ENCODE results near the gene CAMTA1. TPM values are rescaled to one million over a fixed set of nuclear protein-coding genes. Genes with fewer than 3 reads are reported as not detected.

CAMTA1 gene
- polyA plus RNA-seq, 1 of the 3 experiments (the other 2 are of a cell fraction): 63.1 TPM

- WGBS (ENCODE audit: low lambda C conversion rate): 97% methylated on average over 6 of the region's 6 CpGs
- Histone ChIP-seq H3K36me3 (replicated peaks in 1 of 2; ENCODE audit: control insufficient read depth in 1 of 2, insufficient read depth in 2 of 2, low read length in 1 of 2) (no peaks in the 10 kb centered on the region), H3K9me2 (no peaks in the 10 kb centered on the region), H3K9ac (no peak overlapping the region), H3K79me2 (ENCODE audit: insufficient read depth) (no peaks in the 10 kb centered on the region), H3K4me3 (ENCODE audit: low read depth in 2 of 2, low read length in 1 of 2) (no peak overlapping the region), H4K20me1 (ENCODE audit: insufficient read depth) (no peaks in the 10 kb centered on the region), H3K27ac (ENCODE audit: low read depth in 2 of 2, low read length in 1 of 2) (no peak overlapping the region), H3K4me2 (no peak overlapping the region), H3K4me1 (ENCODE audit: control insufficient read depth in 1 of 2, insufficient read depth in 2 of 2, low read depth in 1 of 2, low read length in 1 of 2) (peaks cover 0 to 15% of the 10 kb centered on the region in 2 experiments; a peak in 1 of 4 replicates), H2AFZ (ENCODE audit: low read depth) (no peak overlapping the region), H3F3A (replicated peaks; ENCODE audit: insufficient read depth) (no peaks in the 10 kb centered on the region), H3K27me3 (ENCODE audit: insufficient read depth) (no peaks in the 10 kb centered on the region), H3K9me3 (no peaks in the 10 kb centered on the region)
- DNase-seq: no peak
- CTCF ChIA-PET: no interaction called here
- TF ChIP-seq RXRA (IDR thresholded peaks at IDR 0.05; ENCODE audit: borderline replicate concordance, low read depth) (no peak), TEAD4 (IDR thresholded peaks at IDR 0.05; ENCODE audit: borderline replicate concordance, insufficient read depth) (no peak), SMC3 (IDR thresholded peaks at IDR 0.05; ENCODE audit: low read depth, low read length) (no peak), GABPA (IDR thresholded peaks at IDR 0.05; ENCODE audit: low read depth) (no peak), GATA2 (CRISPR knock-in tag; IDR thresholded peaks at IDR 0.05) (no peak), SIN3A (IDR thresholded peaks at IDR 0.05; ENCODE audit: borderline replicate concordance, low read depth, low read length) (no peak), TAF1 (IDR thresholded peaks at IDR 0.05; ENCODE audit: borderline replicate concordance, low read depth, low read length) (no peak), EZH2phosphoT487 (IDR thresholded peaks at IDR 0.05; ENCODE audit: borderline replicate concordance, low read depth) (no peak), ELF1 (IDR thresholded peaks at IDR 0.05) (no peak), FOXM1 (IDR thresholded peaks at IDR 0.05; ENCODE audit: low read depth) (no peak), CHD2 (IDR thresholded peaks at IDR 0.05; ENCODE audit: low read length, partially characterized antibody) (no peak), MXI1 (IDR thresholded peaks at IDR 0.05; ENCODE audit: low read depth, low read length) (no peak), RCOR1 (IDR thresholded peaks at IDR 0.05; ENCODE audit: low read length) (no peak), TCF12 (IDR thresholded peaks at IDR 0.05) (no peak), FOXJ3 (CRISPR knock-in tag; IDR thresholded peaks at IDR 0.05) (no peak)
- TF ChIP-seq, protein P1, sequence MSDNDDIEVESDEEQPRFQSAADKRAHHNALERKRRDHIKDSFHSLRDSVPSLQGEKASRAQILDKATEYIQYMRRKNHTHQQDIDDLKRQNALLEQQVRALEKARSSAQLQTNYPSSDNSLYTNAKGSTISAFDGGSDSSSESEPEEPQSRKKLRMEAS (IDR thresholded peaks at IDR 0.05; ENCODE audit: low read depth): no peak
- TF ChIP-seq, protein P2, sequence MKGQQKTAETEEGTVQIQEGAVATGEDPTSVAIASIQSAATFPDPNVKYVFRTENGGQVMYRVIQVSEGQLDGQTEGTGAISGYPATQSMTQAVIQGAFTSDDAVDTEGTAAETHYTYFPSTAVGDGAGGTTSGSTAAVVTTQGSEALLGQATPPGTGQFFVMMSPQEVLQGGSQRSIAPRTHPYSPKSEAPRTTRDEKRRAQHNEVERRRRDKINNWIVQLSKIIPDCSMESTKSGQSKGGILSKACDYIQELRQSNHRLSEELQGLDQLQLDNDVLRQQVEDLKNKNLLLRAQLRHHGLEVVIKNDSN (IDR thresholded peaks at IDR 0.05; ENCODE audit: borderline replicate concordance, low read depth): no peak
- TF ChIP-seq, protein P3, sequence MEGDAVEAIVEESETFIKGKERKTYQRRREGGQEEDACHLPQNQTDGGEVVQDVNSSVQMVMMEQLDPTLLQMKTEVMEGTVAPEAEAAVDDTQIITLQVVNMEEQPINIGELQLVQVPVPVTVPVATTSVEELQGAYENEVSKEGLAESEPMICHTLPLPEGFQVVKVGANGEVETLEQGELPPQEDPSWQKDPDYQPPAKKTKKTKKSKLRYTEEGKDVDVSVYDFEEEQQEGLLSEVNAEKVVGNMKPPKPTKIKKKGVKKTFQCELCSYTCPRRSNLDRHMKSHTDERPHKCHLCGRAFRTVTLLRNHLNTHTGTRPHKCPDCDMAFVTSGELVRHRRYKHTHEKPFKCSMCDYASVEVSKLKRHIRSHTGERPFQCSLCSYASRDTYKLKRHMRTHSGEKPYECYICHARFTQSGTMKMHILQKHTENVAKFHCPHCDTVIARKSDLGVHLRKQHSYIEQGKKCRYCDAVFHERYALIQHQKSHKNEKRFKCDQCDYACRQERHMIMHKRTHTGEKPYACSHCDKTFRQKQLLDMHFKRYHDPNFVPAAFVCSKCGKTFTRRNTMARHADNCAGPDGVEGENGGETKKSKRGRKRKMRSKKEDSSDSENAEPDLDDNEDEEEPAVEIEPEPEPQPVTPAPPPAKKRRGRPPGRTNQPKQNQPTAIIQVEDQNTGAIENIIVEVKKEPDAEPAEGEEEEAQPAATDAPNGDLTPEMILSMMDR (IDR thresholded peaks at IDR 0.05): no peak
- TF ChIP-seq, protein P4, sequence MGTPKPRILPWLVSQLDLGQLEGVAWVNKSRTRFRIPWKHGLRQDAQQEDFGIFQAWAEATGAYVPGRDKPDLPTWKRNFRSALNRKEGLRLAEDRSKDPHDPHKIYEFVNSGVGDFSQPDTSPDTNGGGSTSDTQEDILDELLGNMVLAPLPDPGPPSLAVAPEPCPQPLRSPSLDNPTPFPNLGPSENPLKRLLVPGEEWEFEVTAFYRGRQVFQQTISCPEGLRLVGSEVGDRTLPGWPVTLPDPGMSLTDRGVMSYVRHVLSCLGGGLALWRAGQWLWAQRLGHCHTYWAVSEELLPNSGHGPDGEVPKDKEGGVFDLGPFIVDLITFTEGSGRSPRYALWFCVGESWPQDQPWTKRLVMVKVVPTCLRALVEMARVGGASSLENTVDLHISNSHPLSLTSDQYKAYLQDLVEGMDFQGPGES (IDR thresholded peaks at IDR 0.05; ENCODE audit: low read depth, low read length): no peak
- POLR2A ChIA-PET: no interaction called here
Observed at GRCh38 chr1:7233237-7233540, 447.9 kb downstream of the CAMTA1 start.
